HG03175 (cell line): Measurements from ENCODE around the gene CAV1.

Experiments
- ATAC-seq: cut with Tn5 transposase; IDR thresholded peaks from one replicate; pipeline ENCODE4 v1.9.1; 2021; ENCODE audit warnings: mild to moderate bottlenecking, moderate library complexity; ENCODE audit not compliant: unreplicated experiment

Gene CAV1

DNA sequence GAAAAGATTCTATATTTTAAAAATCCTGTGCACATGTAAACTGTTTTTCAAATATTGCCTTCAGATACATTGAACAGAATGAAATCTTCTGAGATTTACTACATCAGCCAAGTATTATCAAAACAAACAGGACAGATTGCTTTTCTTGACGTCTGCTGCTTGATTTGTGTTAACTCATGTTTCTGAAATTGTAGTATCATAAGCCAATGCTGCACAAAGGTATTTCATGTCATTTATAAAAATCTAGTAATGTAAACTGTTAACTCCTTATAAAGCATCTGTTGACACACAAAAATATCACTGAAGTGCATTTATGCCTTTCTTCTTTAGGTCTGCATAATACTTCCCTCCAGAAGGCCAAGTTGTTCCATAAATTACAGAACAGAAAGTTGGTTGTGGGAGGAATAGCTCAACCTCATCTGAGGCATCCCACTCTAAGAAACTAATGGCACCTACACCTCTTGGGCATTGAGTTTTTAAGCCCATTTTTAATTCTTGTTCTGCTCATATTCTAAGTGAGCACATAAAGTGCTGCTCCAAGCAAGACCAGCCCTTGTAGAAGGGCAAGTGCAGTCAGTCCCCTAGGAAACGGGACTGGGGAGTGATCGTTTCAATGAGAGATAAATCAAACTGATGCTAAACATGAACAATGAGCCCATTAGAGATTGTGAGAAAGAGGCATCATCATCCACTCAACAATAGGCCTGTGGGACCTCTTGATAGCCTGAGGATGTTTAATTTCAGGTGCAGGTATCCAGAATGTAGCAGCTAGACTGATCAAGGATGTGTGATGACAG lies 28.5 kb downstream of the CAV1 start:
- no peak for ATAC-seq

DNA sequence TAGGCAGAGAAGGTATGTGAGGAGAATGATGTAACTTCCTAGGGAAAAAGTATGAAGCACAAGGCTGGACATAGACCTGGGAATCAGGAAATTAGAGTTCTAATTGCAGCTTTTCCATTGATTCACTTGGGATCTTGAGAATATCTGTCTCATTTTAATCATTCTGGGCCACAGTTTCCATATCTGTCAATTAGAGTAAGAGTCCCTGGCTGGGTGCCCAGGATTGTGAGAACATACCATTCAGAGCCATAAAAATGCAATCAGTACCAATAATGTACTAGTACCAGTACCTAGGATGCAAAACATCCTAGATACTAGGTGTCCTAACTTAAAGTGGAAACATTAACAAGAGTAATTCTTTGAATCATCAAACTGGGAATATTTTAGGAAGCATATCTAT lies 29.6 kb downstream of the CAV1 start:
- ATAC-seq: no peak

DNA sequence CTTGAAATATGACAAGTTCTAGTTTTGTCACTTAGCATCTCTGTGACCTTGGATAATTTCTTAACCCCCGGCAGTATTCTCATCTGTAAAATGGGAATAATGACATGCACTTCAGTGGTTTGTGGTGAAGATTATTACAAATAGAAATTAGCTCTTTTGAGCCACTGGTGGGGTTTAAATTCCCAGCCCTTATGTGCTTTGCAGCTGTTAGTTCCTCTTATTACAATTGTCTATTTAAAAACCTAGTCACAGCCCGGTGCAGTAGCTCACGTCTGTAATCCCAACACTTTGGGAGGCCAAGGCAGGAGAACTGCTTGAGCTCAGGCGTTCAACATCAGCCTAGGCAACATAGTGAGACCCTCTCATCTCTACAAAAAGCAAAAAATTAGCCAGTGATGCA lies 30.1 kb downstream of the CAV1 start:
- no peak for ATAC-seq

DNA sequence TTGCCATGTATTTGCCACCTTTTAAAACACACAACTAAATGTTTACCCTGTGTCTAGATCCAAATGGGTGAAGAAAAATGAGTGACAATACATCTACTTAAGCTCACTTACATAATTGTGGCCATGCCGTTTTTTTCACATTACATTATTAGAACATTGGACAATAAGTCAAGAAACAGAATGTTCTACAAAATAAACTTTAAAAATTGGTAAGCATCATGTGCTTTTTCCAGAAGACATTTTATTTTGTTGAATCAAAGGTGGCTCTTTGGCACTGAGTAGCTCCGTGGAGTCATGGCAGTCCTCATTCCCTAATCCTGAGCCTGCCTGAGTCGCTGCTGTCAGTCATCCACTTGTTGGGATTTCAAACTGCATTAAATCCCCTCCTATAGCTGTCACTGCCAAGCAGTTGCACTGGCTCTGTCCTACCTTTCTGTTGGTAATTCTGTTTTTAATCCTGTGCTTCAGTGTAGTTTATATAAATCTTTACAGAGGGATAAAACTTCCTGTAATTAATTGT lies 32.3 kb downstream of the CAV1 start:
- no peak for ATAC-seq

DNA sequence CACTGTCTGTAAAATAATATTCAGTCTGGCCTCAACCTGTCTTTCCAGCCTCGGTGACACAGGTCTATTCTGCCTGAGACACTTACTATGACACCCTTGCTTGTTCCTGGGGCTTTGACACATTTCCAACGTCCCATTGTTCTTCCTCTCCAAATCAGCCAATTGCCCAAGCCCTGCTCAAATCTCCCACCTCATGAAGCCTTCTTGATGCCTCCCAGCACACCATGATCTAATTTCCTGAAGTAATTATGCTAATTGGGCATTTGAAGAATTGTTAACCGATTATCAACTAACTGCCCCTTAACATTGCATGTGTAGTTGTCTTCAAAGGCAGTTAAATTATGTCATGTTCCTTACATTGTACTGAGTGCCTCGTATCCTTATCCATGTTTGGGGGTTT lies 33.1 kb downstream of the CAV1 start:
- no peak for ATAC-seq

DNA sequence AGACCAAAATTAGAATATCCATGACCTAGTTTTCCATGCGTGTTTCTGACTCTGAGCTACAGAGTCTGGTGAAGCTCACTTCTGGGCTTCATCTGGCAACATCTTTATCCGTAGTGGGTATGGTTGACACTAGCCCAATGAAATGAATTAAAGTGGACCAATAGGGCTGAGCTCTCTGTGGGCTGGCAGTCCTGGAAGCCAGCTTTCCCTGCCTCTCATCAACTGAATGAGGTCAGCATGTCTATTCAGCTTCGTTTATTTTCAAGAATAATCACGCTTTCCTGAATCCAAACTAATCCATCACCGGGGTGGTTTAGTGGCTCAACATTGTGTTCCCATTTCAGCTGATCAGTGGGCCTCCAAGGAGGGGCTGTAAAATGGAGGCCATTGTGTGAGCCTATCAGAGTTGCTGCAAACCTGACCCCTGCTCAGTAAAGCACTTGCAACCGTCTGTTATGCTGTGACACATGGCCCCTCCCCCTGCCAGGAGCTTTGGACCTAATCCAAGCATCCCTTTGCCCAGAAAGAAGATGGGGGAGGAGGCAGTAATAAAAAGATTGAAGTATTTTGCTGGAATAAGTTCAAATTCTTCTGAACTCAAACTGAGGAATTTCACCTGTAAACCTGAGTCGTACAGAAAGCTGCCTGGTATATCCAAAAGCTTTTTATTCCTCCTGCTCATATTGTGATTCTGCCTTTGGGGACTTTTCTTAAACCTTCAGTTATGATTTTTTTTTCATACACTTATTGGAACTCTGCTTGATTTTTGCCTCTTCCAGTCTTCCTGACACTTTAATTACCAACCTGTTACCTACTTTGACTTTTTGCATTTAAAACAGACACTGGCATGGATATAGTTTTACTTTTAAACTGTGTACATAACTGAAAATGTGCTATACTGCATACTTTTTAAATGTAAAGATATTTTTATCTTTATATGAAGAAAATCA lies 35.5 kb downstream of the CAV1 start:
- no peak for ATAC-seq

DNA sequence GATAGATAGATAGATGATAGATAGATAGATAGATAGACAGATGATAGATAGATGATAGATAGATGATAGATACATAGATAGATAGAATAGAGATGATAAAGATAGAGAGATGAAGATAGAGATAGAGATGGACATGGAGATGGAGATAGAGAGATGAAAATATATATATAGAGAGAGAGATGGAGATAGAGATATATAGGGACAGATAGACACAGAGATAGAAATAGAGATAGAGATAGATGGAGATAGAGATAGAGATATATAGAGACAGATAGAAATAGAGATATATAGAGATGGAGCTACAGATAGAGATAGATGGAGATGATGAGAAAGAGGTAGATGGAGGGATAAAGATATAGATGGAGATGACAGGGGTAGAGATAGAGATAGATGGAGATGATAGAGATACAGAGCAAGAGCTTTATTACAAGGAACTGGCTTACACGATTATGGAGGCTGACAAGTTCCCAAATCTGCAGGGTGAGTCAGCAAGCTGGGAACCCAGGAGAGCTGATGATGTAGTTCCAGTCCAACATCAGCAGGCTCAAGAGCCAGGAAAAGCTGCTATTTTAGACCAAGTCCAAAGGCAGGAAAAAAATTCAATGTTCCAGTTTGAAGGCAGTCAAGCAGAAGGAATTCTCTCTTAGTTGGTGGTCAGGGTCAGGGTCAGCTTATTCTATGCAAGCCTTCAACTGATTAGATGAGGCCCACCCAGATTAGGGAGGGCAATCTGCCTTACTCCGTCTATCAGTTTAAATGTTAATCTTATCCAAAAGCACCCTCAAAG lies 37.1 kb downstream of the CAV1 start:
- ATAC-seq: no peak

DNA sequence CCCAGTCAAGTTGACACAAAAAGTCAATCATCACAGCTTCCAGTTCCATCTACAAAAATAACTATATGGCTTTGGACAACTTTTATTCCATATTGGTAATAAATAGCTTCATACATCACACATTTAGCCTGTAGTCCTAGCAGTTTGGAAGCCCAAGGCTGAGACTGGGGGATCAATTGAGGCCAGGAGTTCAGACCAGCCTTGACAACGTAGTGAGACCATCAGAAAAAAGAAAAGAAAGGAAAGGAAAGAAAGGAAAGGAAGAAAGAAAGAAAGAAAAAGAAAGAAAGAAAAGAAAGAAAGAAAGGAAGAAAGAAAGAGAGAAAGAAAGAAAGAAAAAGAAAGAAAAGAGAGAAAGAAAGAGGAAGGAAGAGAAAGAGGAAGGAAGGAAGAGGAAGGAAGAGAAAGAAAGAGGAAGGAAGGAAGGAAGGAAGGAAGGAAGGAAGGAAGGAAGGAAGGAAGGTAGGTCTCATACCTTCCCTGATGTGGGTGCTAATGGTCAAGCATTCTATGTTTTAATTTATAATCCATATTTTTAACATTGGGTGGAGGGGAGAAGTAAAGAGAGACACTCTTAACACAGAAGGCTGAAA lies 37.8 kb downstream of the CAV1 start:
- ATAC-seq: no peak

DNA sequence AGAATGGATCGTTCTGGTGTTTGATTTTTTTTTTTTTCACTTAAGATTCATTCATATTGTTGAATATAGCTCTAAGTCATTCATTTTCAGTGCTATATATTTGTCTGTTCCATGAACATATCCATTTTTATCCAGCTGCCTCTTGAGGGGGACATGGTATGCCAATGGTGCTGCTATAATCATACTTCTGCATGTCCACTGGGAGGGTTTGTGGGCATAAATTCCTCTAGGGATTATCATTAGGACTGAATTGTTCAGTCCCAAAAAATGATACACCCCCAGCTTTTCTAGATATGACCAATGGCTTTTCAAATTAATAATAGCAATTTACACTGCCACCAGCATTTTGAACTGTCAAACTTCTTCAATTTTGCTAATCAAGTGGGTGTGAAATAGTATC lies 41.1 kb downstream of the CAV1 start:
- ATAC-seq: no peak

DNA sequence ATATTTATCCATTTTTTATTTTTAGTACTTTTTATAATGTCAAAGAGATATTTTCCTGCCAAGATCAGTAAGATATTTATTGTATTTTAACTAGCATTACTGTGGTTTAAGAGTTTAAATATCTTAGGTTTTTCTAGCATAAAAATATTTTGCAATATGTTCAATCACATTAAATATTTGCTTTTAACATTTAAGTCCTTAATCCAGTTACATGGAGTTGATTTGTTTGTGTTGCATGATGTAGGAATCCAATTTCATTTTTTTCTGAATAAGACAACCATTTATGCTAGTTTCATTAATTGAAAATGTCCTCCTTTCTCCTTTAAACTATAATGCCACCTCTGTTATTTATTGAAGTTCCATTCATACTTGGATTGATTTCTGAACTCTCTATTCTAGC lies 41.8 kb downstream of the CAV1 start:
- no peak for ATAC-seq

DNA sequence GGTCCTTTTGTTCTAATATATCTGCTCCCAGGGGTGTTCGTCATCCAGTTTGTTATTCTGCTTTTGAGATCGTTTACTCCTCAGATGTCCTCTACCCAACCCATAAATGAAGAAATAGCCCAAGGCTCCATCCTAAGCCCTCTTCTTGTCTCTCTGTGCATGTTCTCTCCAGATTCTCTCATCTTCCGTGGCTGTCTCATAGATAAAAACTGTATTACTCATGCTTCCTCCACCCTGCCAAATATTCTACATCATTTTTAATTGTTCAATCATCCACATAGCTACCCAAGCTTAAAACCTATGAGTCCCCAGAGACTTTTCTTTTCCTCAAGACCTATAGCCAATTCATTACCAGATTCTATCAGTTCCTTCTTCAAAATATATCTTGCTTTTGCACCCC lies 44.9 kb downstream of the CAV1 start:
- ATAC-seq: no peak

DNA sequence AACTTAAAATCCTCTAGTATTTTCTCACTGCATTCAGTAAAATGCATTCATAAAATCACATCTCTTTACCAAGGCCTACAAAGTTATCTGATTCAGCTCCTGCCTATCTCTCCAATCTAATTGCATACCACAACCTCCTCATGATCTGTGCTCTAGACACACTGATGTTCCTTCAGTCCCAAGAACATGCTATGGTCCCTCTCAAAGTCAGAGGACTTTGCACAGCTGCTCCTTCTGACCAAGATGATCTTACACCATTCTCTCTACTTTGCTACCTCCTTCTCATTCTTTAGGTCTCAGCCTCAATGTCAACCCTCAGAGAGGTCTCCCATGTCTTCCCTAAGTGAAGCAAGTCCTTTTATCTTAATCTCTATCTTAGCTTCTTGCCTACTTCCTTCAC lies 45.5 kb downstream of the CAV1 start:
- ATAC-seq: no peak

DNA sequence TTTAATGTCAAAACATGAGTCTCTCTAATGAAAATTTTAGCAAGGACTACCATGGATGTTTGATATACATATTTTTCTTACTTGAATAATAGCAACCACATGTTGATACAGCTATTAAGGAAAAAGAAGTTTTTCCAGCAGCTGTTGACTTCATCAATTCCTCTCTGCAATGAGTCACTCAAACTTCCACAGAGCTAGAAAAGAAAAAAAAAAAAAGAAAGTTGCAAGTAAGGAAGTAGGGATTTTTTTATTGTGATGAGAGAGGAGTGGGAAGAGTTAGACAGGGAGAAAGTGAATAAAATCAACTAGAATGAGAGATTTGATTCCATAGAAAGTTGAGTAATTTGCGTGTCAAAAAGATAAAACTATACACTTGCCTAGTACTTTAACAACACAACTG lies 46.2 kb downstream of the CAV1 start:
- no peak for ATAC-seq

DNA sequence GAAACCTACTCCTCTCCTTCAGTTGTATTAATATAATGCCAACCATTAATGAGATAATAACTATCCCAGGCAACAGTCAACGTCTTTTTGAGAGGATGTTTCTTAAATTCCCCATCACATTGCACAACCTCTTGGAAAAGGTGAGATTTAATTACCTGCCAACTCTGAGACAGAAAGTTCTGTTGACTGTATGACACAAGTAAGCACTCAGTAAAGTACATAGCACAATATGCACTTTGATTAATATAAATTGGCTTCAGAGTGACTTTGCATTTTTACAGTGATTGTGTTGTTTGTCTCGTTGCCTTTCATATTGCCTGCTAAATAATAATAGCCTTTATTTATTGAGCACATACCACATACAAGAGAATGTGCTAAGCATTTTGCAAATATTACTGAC lies 46.7 kb downstream of the CAV1 start:
- no peak for ATAC-seq

DNA sequence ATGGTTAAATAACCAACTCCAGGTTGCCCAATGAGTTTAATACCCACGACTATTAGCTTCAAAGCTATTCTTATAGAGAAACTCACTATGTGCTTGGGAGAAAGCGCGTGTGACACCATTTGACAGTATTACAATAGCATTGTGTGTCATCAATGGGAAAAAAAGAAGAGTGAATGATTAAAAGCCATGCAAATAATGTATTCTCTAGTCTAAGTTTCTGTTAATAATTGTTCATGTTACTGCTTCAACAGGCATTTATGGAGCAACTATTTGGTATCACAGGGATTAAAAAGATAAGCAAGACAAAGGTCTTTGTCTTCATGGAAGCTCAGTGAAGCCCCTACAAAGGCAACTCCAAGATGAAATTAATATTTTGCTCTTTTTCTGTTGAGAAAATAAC lies 47.2 kb downstream of the CAV1 start:
- peak; percentile 48 for ATAC-seq

DNA sequence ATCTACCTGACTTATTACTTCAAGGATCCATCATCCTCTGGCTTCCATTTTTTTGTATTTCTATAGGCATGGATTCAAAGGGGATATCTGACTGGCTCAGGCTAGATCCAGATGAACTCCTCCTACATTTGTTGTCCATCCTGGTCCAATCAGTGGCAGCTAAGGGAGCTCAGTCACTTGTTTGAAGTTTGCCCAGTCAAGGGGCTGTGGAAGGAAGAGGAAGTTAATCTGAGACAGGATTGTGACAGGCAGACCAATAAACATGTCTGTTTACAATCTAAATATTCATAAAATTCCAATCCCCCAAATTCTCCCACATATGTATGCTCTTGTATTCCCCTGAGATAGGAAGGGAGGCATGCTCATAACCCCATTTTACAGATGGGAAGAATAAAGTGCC lies 48.7 kb downstream of the CAV1 start:
- ATAC-seq: no peak

DNA sequence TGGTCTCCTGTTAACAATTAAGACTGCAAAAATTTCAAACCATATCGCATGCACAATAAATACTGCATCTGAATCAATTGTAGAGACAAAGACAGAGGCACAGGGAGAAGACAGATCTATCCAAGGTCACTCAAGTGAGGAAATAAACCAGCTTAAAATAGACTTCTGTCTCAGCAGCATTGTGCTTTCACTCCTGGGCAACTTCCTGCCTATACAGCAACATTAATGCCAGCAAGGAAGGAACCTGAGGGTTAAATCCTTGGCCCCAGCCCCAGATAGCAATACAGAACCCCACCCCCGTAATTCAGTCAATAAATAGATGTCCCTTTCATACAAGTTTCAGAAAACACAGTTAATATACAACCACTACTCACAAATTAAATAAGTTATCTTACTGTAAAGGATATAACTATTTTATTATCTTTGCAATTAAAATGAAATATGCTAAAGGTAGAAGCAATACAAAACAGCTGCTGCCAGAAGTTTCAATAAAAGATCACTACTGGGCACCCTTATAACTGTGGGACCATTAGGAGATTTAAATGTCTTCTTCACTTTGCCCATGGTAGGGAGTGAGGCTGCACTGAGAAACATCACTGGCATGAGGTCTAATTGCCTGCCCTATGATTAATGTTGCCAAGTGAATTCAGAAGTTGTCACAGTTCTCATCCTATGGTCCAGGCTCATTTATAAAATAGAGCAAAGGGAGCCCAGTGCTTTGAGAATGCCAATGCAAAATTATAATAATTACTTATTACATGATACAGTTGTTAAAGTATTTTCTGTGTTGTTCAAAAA lies 49.4 kb downstream of the CAV1 start:
- no peak for ATAC-seq

DNA sequence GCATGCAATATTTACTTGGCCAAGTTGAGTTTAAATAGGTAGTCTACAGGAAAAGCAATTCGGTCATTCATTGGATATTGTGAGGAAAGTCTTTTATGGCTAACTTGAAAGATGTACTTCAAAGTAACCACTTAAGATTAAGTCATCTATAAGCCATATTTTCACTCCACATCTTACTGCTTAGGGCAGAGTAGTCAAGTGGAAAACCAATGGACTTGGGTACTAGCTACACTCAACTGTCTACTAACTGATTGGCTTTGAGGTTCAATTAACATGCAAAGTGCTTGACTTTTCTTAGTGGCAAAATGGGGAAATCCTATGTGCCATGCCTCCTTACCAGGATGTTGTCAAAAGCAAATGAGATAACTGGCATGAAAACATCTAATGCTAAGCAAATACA lies 51.0 kb downstream of the CAV1 start:
- no peak for ATAC-seq

DNA sequence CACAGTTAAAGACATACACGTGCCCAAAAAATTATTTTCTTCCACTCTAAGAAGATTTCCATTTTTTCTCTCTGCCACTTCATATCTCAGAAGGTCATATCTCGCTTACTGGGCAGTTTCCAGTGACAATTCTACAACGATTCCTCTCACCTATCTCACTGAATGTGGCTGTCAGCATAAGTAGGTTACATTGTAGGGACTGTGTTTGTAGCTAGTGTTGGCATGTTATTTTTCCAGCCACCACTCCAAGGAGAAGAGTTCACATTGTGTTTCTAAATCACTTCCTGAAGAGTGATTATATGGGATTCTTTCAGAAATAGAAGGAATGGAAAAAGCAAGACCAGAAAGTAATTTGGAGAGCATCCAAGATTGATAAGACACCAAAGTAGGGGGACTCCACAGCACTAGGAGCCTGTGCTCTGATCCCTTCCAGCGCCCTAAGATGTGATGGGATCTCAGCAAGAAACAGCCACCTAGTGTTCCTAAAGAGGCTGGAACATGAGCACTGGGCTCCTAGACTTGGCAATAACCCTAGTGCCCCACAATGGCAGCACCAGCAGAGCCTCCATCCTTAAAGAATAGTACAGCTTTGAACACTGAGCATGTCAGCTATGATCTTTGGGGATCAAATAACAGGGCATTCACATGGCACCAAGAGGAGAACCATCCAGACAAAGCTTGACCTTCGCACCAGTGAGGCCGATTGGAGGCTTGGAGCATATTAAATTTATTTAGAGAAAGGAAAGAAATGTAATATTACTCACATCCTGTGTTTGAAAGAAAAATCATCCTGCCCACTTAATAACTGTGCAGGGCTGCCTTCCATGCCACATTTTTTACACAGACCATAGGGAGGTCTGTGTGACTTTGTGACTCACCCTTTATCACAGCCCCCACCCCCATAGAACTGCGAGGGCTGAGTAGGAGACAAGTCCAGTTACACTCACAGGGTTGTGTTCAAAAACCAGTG lies 51.8 kb downstream of the CAV1 start:
- peak; percentile 24 for ATAC-seq
